Smooth muscle cell (in vitro differentiated cells): ENCODE measurements around the gene PARN. TPM values are rescaled to one million over a fixed set of nuclear protein-coding genes. Genes with fewer than 3 reads are reported as not detected.

ENCODE experiments used
- DNase-seq: peaks from one replicate; lab custom pipeline; 2025; ENCODE audit not compliant: unreplicated experiment; lab: John Stamatoyannopoulos, UW
- H2AFZ ChIP-seq: fragments of 200-600 bp; sonication (generic); 2 replicates; pipeline ENCODE4 v1.6.0; 2016; ENCODE audit warnings: antibody characterized with exemption, low read depth, mild to moderate bottlenecking
- H3F3A ChIP-seq: fragments of 200-600 bp; sonication (generic); 2 replicates; pipeline ENCODE4 v1.6.0; 2017; ENCODE audit warnings: antibody characterized with exemption, low read depth
- H3K27ac ChIP-seq: fragments of 200-600 bp; sonication (generic); 2 replicates; pipeline ENCODE4 v1.5.1; 2016; ENCODE audit warnings: low read depth, mild to moderate bottlenecking
- H3K27me3 ChIP-seq: fragments of 200-600 bp; sonication (generic); 2 replicates; pipeline ENCODE4 v1.6.1; 2016; ENCODE audit warnings: low read depth, mild to moderate bottlenecking
- H3K36me3 ChIP-seq: fragments of 200-600 bp; sonication (generic); 2 replicates; pipeline ENCODE4 v1.5.1; 2016; ENCODE audit warnings: low read depth
- H3K4me1 ChIP-seq: fragments of 200-600 bp; sonication (generic); 2 replicates; pipeline ENCODE4 v1.5.1; 2016; ENCODE audit warnings: low read depth
- H3K4me2 ChIP-seq: fragments of 200-600 bp; sonication (generic); 2 replicates; pipeline ENCODE4 v1.6.0; 2016; ENCODE audit warnings: mild to moderate bottlenecking
- H3K4me3 ChIP-seq: fragments of 200-600 bp; sonication (generic); 2 replicates; pipeline ENCODE4 v1.5.1; 2016; ENCODE audit warnings: mild to moderate bottlenecking
- H3K79me2 ChIP-seq: fragments of 200-600 bp; sonication (generic); 2 replicates; pipeline ENCODE4 v1.6.0; 2016; ENCODE audit warnings: low read depth, mild to moderate bottlenecking
- H3K9ac ChIP-seq: fragments of 200-600 bp; sonication (generic); 2 replicates; pipeline ENCODE4 v1.6.0; 2016; ENCODE audit warnings: low read depth
- H3K9me3 ChIP-seq: fragments of 200-600 bp; sonication (generic); replicated peaks from 2 replicates; pipeline ENCODE4 v1.5.1; 2016; ENCODE audit warnings: low read depth
- H4K20me1 ChIP-seq: fragments of 200-600 bp; sonication (generic); 2 replicates; pipeline ENCODE4 v1.6.0; 2016; ENCODE audit warnings: low read depth
- CTCF ChIP-seq: fragments of 200-600 bp; sonication (generic); IDR thresholded peaks from 2 replicates; pipeline ENCODE4 v1.5.1; 2017; ENCODE audit warnings: borderline replicate concordance, mild to moderate bottlenecking, antibody characterized with exemption; ENCODE audit not compliant: insufficient read depth, poor library complexity, severe bottlenecking
- WGBS: methylation state at CpG from one replicate; pipeline ENCODE4 v1.1.7; 2016; ENCODE audit warnings: low lambda C conversion rate; 5-methylcytosine and 5-hydroxymethylcytosine counted together
- polyA plus RNA-seq: library from polyadenylated mRNA; unstranded; fragments of >200 nt; fragmentation: Nextera tagmentation; extraction: Ambion mirVana; gene quantifications from 2 replicates; pipeline ENCODE4 v1.2.1, GENCODE V29; 2016
- total RNA-seq: library from RNA; depleted of rRNA; stranded (reverse); fragments of >200 nt; gene quantifications from 2 replicates; pipeline ENCODE4 v1.2.3, GENCODE V29; 2014

PARN gene
- total and polyA plus RNA-seq, 2 experiments from 2014 or later, result 22.2 to 24.6 TPM

- H4K20me1 ChIP-seq, result no peaks in the 10 kb centered on the region
These were observed 235.2 kb downstream of the PARN start for GRCh38 chr16:14394834-14395233.

DNA sequence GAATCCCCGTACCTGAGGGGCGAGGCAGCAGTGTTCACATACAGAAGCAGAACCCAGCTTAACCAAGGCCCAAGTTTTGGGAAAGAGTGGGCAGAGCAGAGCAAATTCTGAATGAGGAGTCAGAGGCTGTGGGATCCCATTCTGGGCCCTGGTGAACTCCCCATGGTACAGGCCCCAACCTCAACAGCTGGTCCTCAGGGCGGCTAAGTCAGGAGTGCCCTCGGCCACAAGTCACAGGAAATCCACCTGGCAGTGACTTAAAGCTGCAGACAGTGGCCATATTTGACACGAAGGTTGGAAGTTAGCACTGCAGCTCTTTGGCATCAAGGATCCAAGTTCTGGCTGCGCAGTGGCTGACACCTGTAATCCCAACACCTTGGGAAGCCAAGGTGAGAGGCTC is 237.1 kb downstream of the PARN start:
- TF ChIP-seq CTCF, result no peak
- Histone ChIP-seq H3K9ac (no peak overlapping the region), H3K4me3 (no peak overlapping the region), H3K27me3 (no peaks in the 10 kb centered on the region), H4K20me1 (no peaks in the 10 kb centered on the region), H3K9me3 (no peaks in the 10 kb centered on the region), H3K4me1 (no peaks in the 10 kb centered on the region), H2AFZ (no peak overlapping the region), H3K4me2 (no peak overlapping the region), H3K27ac (no peak overlapping the region), H3K79me2 (no peaks in the 10 kb centered on the region), H3K36me3 (no peaks in the 10 kb centered on the region), H3F3A (no peaks in the 10 kb centered on the region)
- 94% methylated on average over 6 of the region's 6 CpGs for WGBS
- no peak for DNase-seq

More at GRCh38 chr16:14394834-14395233, 235.2 kb downstream of the PARN start:
- no peaks in the 10 kb centered on the region for H3K4me1 ChIP-seq
- no peaks in the 10 kb centered on the region for H3K27me3 ChIP-seq
- no peak for DNase-seq
- no peaks in the 10 kb centered on the region for H3K9me3 ChIP-seq
- no peak overlapping the region for H2AFZ ChIP-seq
- H3K4me2 ChIP-seq, result no peak overlapping the region
- H3K27ac ChIP-seq, result no peak overlapping the region
- H3K4me3 ChIP-seq, result no peak overlapping the region
- 90% methylated on average over 3 of the region's 3 CpGs for WGBS
- H3F3A ChIP-seq, result no peaks in the 10 kb centered on the region
- H3K79me2 ChIP-seq, result no peaks in the 10 kb centered on the region
- no peak overlapping the region for H3K9ac ChIP-seq
- no peak for TF ChIP-seq CTCF
- H3K36me3 ChIP-seq, result no peaks in the 10 kb centered on the region

GRCh38 chr16:14389359-14389758 is 240.7 kb downstream of the PARN start:
- Histone ChIP-seq H3F3A (no peaks in the 10 kb centered on the region), H3K4me1 (no peaks in the 10 kb centered on the region), H3K4me2 (no peak overlapping the region), H3K9me3 (no peaks in the 10 kb centered on the region), H3K9ac (no peak overlapping the region), H3K4me3 (no peak overlapping the region), H2AFZ (no peak overlapping the region), H3K27ac (no peak overlapping the region), H3K27me3 (no peaks in the 10 kb centered on the region), H3K36me3 (no peaks in the 10 kb centered on the region), H3K79me2 (no peaks in the 10 kb centered on the region), H4K20me1 (no peaks in the 10 kb centered on the region)
- DNase-seq, result no peak
- TF ChIP-seq CTCF, result no peak
- 85% methylated on average over 1 of the region's 1 CpG for WGBS

DNA sequence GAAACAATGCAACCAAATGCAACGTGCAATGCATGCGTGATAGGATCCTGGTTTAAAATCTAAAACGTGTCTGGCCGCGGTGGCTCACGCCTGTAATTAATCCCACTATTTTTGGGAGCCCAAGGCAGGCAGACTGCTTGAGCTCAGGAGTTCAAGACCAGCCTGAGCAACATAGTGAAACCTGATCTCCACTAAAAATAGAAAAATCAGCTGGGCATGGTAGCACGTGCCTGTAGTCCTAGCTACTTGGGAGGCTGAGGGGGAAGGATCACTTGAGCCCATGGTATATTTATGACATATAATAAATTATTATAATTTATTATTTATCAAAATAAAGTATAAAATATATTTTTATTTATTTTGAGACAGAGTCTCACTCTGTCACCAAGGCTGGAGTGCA is 241.8 kb downstream of the PARN start:
- Histone ChIP-seq H3K27me3 (no peaks in the 10 kb centered on the region), H3K4me1 (no peaks in the 10 kb centered on the region), H3K27ac (no peak overlapping the region), H2AFZ (no peak overlapping the region), H3K4me3 (no peak overlapping the region), H3K36me3 (no peaks in the 10 kb centered on the region), H3K4me2 (no peak overlapping the region), H3F3A (no peaks in the 10 kb centered on the region), H3K9ac (no peak overlapping the region), H3K79me2 (no peaks in the 10 kb centered on the region), H3K9me3 (no peaks in the 10 kb centered on the region), H4K20me1 (no peaks in the 10 kb centered on the region)
- 89% methylated on average over 7 of the region's 7 CpGs for WGBS
- no peak for TF ChIP-seq CTCF
- DNase-seq, result no peak
